ENCODE measurements around the gene PGA4. TPM values are rescaled to one million over a fixed set of nuclear protein-coding genes. Genes with fewer than 3 reads are reported as not detected.
A peak's percentile ranks its signal among the peaks of the same experiment; 100 is the strongest.
"Not testable (repeated sequence)": the region's sequence is repeated elsewhere in the genome, so short reads cannot be mapped to it uniquely, and the experiment has no call there.

Gene PGA4
- total and polyA plus RNA-seq, 3 donors from 2014 or later, result 0.56 to 7.2 TPM; not detected in 1

GRCh38 chr11:61231585-61231984, 9.4 kb downstream of the PGA4 start:
- H3K9me3 ChIP-seq; intact Hi-C loops (cut with DNase I; ENCODE audit: low total_unique reads); H3K4me1 ChIP-seq; H3K4me3 ChIP-seq; DNase-seq; H3K27me3 ChIP-seq; H3K36me3 ChIP-seq (ENCODE audit: low read depth, missing control alignments); H3K27ac ChIP-seq: not testable (repeated sequence)
- WGBS, 2 donors, result no CpG with 5 or more reads among the region's 5 CpGs

GRCh38 chr11:61232548-61233145, 10.5 kb downstream of the PGA4 start:
- H3K36me3 ChIP-seq (ENCODE audit: low read depth, missing control alignments); H3K4me1 ChIP-seq; H3K27ac ChIP-seq; H3K9me3 ChIP-seq; H3K27me3 ChIP-seq; DNase-seq; H3K4me3 ChIP-seq; intact Hi-C loops (cut with DNase I; ENCODE audit: low total_unique reads): not testable (repeated sequence)
- no CpG with 5 or more reads among the region's 3 CpGs for WGBS, 2 donors

GRCh38 chr11:61237130-61237529, 15.0 kb downstream of the PGA4 start:
- intact Hi-C loops (cut with DNase I; ENCODE audit: low total_unique reads); H3K9me3 ChIP-seq; H3K4me3 ChIP-seq; H3K27ac ChIP-seq; H3K36me3 ChIP-seq (ENCODE audit: low read depth, missing control alignments); H3K4me1 ChIP-seq; DNase-seq; H3K27me3 ChIP-seq: not testable (repeated sequence)
- WGBS, 2 donors, result no CpG with 5 or more reads among the region's 4 CpGs

- H3K36me3 ChIP-seq (ENCODE audit: low read depth, missing control alignments); H3K4me1 ChIP-seq; intact Hi-C loops (cut with DNase I; ENCODE audit: low total_unique reads); H3K27ac ChIP-seq; H3K4me3 ChIP-seq; H3K9me3 ChIP-seq; DNase-seq; H3K27me3 ChIP-seq: not testable (repeated sequence)
- WGBS, 2 donors, result 77 to 85% methylated on average over 6 to 8 of the region's 8 CpGs
Observed at GRCh38 chr11:61240288-61240687, 18.1 kb downstream of the PGA4 start.

- intact Hi-C loops (cut with DNase I; ENCODE audit: low total_unique reads); DNase-seq; H3K27me3 ChIP-seq; H3K4me3 ChIP-seq; H3K27ac ChIP-seq; H3K36me3 ChIP-seq (ENCODE audit: low read depth, missing control alignments); H3K4me1 ChIP-seq; H3K9me3 ChIP-seq: not testable (repeated sequence)
- WGBS, 2 donors, result no CpG with 5 or more reads among the region's 8 CpGs
Observed at GRCh38 chr11:61240875-61241274, 18.7 kb downstream of the PGA4 start, which contains the start of gene PGA5. TSS of gene PGA5 (plus strand) at chr11:61241175. CDS start at chr11:61241227, 52 bp downstream.

GRCh38 chr11:61241526-61241925, 19.4 kb downstream of the PGA4 start:
- H3K27me3 ChIP-seq; H3K4me3 ChIP-seq; H3K9me3 ChIP-seq; H3K36me3 ChIP-seq (ENCODE audit: low read depth, missing control alignments); H3K27ac ChIP-seq; DNase-seq; intact Hi-C loops (cut with DNase I; ENCODE audit: low total_unique reads); H3K4me1 ChIP-seq: not testable (repeated sequence)
- no CpG with 5 or more reads among the region's 5 CpGs for WGBS, 2 donors

- H3K27me3 ChIP-seq; H3K27ac ChIP-seq; H3K36me3 ChIP-seq (ENCODE audit: low read depth, missing control alignments); H3K9me3 ChIP-seq; H3K4me3 ChIP-seq; DNase-seq; intact Hi-C loops (cut with DNase I; ENCODE audit: low total_unique reads); H3K4me1 ChIP-seq: not testable (repeated sequence)
- no CpG with 5 or more reads among the region's 10 CpGs for WGBS, 2 donors
Observed at GRCh38 chr11:61245284-61245964, 23.3 kb downstream of the PGA4 start.

- intact Hi-C loops (cut with DNase I; ENCODE audit: low total_unique reads); H3K36me3 ChIP-seq (ENCODE audit: low read depth, missing control alignments): not testable (repeated sequence)
Observed at GRCh38 chr11:61248071-61248470, 25.9 kb downstream of the PGA4 start.

GRCh38 chr11:61249201-61249600, 27.1 kb downstream of the PGA4 start:
- H3K4me1 ChIP-seq; H3K27me3 ChIP-seq; H3K9me3 ChIP-seq; H3K36me3 ChIP-seq (ENCODE audit: low read depth, missing control alignments); H3K4me3 ChIP-seq; intact Hi-C loops (cut with DNase I; ENCODE audit: low total_unique reads); H3K27ac ChIP-seq; DNase-seq: not testable (repeated sequence)
- 84 to 88% methylated on average over 7 to 8 of the region's 8 CpGs for WGBS, 2 donors

More at GRCh38 chr11:61248071-61248470, 25.9 kb downstream of the PGA4 start:
- not testable (repeated sequence) for H3K9me3 ChIP-seq, H3K27me3 ChIP-seq, H3K4me1 ChIP-seq, H3K4me3 ChIP-seq, DNase-seq, H3K27ac ChIP-seq
- WGBS, 2 donors, result 77 to 86% methylated on average over 7 to 9 of the region's 9 CpGs

GRCh38 chr11:61250796-61251765, 28.9 kb downstream of the PGA4 start:
- H3K36me3 ChIP-seq (ENCODE audit: low read depth, missing control alignments); H3K4me1 ChIP-seq; intact Hi-C loops (cut with DNase I; ENCODE audit: low total_unique reads); H3K4me3 ChIP-seq; H3K27ac ChIP-seq; H3K9me3 ChIP-seq; H3K27me3 ChIP-seq: not testable (repeated sequence)
- peak; percentile 38 for DNase-seq
- WGBS, 2 donors, result 53 to 54% methylated on average over 15 to 20 of the region's 20 CpGs

- WGBS, 2 donors, result 65 to 71% methylated on average over 1 of the region's 1 CpG
- H3K4me3 ChIP-seq; intact Hi-C loops (cut with DNase I; ENCODE audit: low total_unique reads); H3K4me1 ChIP-seq; H3K27ac ChIP-seq; DNase-seq; H3K9me3 ChIP-seq; H3K36me3 ChIP-seq (ENCODE audit: low read depth, missing control alignments); H3K27me3 ChIP-seq: not testable (repeated sequence)
Observed at GRCh38 chr11:61252332-61252731, 30.2 kb downstream of the PGA4 start.
